GM21717 (cell line): ENCODE data around the gene SVOP.
"Not testable (repeated sequence)": the region's sequence is repeated elsewhere in the genome, so short reads cannot be mapped to it uniquely, and the experiment has no call there.

Experiments used
- ATAC-seq: cut with Tn5 transposase; IDR thresholded peaks from one replicate; pipeline ENCODE4 v1.9.1; 2021; ENCODE audit warnings: mild to moderate bottlenecking, moderate library complexity; ENCODE audit not compliant: unreplicated experiment

SVOP gene, protein sequence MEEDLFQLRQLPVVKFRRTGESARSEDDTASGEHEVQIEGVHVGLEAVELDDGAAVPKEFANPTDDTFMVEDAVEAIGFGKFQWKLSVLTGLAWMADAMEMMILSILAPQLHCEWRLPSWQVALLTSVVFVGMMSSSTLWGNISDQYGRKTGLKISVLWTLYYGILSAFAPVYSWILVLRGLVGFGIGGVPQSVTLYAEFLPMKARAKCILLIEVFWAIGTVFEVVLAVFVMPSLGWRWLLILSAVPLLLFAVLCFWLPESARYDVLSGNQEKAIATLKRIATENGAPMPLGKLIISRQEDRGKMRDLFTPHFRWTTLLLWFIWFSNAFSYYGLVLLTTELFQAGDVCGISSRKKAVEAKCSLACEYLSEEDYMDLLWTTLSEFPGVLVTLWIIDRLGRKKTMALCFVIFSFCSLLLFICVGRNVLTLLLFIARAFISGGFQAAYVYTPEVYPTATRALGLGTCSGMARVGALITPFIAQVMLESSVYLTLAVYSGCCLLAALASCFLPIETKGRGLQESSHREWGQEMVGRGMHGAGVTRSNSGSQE

DNA sequence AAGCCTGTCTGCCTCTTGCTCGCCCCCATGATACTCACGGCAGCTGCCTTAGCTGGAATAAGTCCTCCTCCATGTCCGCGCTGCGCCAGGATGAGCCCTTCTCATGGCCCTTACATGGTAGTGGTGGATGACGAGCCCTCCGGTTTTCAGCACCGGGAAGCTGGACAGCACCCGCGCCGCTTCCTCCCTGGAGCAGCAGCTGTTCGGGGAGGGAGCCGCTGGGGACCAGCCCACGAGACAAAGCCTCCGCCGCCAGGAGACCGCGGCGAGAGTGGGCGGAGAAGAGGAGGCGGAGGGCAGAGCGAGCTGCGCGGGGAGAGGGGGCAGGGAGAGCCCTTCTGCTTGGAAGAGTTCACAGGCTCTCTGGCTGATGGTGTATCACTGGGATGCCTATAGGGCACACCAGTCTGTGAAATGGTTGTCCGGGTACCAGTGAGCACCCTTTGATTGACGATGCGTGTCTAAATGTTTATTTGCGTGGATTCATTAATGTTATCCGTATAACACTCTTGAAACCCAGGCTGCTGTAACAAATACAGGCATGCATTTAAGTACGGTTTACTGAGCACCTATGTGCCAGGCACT lies at the start of gene SVOP:
SVOP (minus strand) TSS at position 273 of the 585 bp plus-strand sequence; CDS start at position 73, 200 bp downstream.
- ATAC-seq: no peak

DNA sequence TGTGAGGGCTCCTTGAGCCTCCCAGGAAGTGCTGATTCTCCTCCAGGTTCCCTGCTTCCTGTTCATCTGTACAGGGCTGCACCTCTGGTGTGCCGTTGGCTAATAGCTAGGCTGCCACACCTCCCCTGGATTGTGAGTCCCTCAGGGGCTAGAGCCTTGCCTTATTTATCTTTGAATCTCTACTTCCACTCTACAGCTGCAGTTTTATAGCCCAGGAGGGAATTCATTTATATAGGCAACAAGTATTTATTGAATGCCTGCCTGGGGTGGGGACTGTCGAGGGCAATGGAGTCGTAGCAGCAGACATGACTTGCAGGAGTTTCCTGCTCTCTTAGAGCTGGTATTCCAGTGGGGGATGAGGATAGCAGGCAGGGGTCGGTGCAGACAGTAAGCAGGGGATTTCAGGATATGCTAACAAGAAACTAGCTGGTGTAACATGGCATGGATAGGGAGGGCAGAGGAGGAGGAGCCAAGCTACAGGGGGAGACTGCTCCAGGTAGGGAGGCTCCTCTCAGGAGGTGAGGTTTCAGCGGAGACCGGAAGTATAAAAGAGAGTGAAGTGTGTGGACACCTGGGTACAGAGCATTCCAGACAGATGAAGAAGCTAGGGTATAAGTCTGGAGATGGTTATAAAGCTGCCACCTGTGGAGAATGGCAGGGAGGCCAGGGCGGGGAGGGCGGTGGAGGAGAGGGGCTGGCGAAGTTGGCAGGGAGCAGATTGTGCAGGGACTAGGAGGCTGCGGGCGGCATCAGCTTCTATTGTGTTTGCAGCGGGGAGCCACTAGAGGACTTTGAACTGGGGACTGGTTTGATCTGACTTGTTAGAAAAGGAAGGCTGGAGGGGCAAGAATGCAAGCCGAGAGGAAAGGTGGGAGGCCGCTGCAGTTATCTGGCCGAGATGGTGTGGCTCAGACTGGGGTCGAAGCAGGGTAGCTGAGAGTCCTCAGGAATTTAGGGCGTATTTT lies 48.7 kb upstream of the SVOP start:
- ATAC-seq: no peak

DNA sequence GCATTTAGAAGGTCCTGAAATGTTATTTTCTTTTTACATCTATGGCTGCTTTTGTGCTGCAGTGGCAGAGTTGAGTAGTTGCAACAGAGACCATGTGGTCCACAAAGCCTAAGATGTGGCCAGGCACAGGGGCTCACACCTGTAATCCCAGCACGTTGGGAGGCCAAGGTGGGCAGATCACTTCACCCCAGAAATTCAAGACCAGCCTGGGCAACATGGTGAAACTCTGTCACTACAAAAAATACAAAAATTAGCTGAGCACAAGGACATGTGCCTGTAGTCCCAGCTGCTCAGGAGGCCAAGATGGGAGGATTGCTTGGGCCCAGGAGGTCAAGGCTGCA lies 45.0 kb upstream of the SVOP start:
- ATAC-seq: no peak

DNA sequence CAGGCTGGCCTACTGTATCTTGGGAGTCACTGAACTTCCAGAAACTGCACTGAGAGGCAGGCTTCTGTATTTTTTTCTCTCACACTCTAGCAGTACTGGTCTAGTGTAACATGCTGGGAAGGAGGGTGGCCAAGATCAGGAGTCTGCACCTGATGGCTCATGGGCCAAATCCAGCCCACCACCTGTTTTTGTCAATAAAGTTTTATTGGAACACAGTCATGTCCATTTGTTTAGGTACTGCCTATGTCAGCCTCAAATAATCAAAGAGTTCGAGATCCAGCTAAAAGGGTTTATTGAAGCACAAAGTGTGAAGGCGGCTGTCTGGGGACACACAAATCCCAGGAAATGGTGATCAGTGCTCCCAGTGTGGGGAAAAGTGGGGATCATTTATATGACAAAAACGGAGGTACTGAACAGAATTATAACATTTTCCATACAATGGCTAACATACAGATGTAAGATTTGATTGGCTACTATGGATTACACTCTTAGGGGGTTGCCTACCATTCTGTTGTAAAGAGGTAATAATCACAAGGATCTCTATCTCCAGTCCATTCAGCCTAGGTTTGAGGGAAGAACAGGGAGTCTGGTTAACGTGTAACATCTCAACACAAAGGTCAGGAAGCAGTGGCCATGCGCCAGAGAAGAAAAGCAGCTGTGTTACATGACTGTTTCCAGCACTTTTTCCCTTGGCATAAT lies 44.4 kb upstream of the SVOP start:
- ATAC-seq: no peak

DNA sequence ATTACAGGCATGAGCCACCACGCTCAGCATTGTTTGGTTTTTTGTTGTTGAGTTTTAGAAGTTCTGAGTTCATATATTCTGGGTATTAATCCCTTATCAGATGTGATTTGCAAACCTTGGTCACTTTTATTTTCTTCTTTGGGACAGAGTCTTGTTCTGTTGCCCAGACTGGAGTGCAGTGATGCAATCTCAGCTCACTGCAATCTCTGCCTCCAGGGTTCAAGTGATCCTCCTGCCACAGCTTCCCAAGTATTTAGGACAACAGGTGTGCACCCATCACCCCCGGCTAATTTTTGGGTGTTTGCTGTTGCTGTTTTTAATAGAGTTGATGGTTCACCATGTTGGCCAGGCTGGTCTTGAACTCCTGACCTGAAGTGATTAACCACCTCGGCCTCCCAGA lies 43.3 kb upstream of the SVOP start:
- no peak for ATAC-seq

DNA sequence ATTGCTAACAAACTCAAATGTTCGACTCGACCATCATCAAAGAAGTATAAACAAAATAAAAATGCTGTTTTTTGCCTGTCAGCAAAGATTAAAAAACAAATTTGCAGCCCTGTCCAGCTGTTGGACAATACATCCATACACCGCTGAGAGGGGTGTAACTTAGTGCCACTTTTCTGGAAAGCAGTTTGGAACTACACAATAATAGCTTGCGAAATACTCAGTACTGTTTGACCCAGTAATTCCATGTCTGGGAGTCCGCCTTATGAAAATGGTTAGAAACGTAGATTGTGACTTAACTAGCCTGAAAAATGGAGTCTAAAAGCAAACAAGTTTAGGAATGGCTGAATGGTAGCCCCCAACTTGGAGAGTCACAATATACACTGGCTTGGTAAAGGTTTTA lies 37.9 kb upstream of the SVOP start:
- ATAC-seq: no peak

DNA sequence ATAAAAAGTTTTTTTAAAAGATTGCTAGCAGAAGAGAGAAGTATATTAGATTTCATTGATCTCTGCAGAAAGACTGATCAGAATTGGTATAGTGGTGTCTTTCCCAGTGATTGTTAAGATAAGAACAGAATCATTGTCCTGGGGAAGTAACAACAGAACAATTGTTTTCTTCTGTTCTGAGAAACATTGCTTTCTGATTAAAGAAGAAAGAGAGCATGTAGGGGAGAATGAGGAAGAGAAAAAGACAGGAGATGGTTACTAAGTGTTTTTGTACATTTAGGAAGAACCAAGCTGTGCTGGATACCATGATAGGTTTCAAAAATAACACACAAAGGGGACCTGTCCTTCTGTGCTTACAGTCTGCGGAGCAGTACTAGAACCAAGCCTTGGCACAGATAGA lies 36.5 kb upstream of the SVOP start:
- ATAC-seq: no peak

DNA sequence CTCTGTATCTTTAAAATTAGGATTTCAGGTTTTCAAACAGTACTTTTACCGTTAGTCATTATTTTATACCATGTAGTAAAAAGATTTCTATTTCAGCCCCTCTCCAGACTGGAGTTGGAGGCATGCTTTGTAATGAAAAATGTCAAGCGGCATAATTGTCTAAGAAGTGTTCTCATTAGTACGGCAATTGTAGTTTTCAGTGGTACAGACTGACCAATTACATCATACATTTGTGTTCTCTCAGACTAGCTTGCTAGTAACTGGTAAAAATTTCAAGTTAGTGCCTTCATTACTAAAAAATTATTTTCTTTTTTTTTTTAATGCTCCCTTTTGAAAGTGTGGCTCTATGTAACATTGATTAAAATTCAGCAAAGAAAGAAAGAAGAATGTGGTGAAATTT lies 36.0 kb upstream of the SVOP start:
- ATAC-seq: no peak

DNA sequence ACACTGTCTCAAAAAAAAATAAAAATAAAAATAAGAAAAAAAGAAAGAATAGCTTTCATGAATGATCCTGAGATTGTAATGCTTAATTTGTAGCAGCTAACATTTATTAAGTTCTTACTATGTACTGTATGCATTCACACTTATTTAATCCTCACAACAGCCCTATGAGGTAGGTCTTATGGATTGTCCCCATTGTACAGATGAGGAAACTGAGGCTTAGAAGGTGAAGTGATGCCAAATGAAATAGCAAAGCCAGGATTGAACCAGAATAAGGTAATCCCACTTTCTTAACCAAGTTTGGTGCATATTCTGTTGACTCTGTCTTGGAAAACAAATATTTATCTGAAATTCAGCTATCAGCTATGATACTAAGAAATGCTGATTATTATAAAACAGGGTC lies 33.7 kb upstream of the SVOP start:
- ATAC-seq: no peak

DNA sequence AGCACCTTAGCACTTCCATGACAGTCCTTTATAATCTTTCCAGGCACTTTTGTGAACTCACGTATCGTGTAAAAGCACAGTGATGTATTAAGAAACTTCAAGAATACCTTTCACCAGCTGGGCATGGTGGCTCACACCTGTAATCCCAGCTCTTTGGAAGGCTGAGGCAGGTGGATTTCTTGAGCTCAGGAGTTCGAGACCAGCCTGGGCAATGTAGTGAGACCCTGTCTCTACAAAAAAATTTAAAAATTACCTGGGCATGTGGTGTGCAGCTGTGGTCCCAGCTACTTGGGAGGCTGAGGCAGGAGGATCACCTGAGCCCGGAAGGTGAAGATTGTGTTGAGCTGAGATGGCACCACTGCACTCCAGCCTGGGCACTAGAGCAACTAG lies 33.3 kb upstream of the SVOP start:
- peak; percentile 2 for ATAC-seq

DNA sequence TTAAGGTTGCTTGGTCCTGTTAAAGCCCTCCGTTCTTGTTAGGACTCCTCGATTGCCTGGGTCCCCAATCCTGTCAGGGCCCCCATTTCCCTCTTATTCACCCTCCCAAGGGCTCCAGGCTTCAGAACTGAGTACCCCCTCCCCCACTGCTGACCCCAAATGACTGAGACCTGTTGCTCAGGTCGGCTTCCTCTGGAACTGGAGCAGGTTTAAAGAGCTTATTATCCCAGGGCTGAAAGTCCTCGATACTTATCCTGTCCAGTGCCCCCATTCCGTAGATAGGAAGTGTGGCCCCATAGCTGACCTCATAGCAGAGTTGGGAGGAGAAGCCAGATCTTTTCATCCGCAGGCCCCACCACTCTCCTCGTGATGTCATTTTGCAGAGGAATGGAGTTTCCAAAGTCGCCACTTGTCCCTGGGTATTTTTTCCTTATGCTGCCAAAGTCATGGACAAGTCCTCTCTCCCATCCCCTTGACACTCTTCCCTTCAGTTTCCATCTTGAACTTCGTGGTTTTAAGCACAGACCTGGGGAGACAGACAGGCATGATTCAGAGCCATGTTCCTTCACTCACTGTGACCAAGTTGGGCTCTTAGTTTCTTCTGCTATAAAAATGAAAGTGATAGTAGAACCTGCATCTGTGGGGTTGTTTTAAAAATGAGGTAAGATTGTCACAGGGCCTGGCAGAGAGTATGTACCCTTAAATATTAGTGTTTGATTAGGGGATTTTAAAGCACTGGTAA lies 32.7 kb upstream of the SVOP start:
- peak; percentile 52 for ATAC-seq

DNA sequence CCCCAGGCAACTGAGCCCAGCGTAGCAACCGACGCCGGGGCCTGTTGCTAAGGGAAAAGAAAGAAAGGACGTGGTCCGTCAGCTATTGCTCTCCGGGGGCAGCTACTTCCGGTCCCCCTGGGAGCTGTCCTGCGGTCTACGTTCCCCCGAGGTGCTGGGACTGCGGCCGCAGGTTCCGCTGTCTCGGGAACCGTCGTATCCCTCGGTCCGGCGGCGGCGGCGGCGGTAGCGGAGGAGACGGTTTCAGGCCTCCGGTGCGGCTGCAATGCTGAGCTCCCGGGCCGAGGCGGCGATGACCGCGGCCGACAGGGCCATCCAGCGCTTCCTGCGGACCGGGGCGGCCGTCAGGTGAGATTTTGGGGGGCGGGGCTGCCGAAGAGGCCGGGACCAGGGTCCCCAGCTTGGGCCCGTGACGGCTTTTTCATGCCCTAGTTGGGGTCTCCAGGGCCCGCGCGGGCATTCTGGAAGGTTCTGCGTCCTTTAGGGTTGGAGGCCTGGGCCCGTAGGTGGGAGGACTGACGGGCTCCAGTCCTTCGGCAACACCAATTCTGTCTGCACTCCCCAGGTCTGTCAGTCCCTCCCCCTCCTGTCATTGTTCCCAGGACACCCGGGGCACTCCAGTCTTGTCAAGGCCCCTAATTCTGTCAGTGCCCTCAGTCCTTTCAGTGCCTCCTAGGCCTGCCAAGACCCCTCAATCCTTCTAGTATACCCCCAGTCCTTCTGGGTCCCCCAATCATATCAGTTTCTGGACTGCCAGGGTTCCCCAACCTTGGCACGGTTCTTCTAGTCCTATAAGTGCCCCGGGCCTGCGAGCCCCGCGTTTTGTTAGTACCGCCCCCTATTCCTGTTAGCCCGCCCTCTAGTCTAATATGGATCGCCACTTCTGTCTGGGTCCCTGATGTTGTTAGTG lies 31.8 kb upstream of the SVOP start, which contains the start of gene USP30:
USP30 (plus strand) TSS at position 163 of the 910 bp plus-strand sequence; CDS start at position 266, 103 bp downstream.
- ATAC-seq: peak; percentile 52

DNA sequence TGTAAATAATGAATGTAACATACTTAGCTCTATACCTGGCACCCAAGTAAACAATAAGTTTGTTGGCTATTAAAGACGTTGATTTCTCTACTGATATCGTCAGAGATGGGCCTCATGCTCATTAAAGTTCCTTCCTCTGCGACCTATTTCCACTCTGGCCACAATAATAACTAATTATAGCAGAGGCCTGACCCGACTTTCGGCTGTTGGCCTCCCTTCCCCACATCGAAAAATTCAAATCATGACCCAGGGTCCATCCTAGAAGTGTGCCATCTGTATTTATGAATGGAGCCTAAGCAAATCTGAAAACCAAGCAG lies 31.2 kb upstream of the SVOP start:
- no peak for ATAC-seq

DNA sequence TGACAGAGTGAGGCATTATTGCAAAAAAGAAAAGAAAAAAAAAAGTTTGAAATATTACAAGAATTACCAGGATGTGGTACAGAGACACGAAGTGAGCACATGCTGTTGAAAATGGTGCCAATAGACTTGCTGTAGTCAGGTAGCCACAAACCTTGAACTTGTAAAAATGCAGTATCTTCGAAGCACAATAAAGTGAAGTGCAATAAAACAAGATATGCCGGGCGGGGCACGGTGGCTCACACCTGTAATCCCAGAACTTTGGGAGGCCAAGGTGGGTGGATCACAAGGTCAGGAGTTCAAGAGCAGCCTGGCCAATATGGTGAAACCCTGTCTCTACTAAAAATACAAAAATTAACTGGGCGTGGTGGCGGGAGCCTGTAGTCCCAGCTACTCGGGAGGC lies 28.9 kb upstream of the SVOP start:
- ATAC-seq: not testable (repeated sequence)

DNA sequence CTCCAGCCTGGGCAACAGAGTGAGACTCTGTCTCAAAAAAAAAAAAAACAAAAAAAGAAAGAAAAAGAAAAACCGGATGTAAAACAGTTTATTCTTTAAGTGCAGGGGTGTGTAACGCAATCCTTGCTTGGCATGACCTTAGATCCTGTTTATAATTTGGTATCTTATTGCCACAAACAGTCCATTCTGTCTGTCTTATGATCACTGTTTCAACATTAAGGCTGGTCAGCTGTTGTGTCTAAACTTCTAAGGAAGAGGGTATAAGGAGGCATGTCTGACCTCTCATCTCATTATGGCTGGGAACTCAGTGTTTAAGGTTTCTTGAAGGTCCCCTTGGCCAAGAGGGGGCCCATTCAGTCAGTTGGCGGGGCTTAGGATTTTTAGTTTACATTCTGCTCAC lies 27.8 kb upstream of the SVOP start:
- ATAC-seq: not testable (repeated sequence)

DNA sequence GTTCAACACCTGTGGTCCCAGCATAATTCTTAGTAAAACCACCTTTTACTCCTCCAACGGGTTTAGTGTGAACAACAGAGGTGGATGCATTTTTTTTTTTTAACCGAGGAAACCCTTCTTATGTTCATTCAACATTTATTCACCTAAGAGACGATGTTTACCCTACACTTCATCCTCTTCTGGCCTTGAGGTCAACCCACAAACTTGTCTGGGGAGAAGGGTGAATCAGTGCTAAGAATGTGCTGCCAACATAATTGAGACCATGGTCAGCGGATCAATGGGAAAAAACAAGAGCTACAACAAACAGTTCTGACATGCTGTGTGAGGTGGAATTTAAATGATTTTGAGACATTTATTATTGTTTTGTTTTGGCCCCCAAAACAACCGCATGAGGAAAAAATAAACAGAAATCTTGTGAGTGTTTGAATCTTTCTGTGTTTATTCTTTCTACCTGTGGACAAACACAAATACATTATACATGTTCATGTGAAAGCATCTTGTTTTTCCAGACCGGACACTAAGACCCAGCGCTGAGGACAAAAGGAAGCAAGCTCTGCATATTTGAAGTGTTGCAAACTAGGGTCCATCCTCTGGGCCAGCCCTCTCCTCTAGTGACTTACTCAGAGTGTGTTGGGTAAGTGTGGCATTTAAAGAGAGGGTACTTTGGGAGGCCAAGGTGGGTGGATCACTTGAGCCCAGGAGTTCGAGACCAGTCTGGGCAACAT lies 26.4 kb upstream of the SVOP start:
- no peak for ATAC-seq

DNA sequence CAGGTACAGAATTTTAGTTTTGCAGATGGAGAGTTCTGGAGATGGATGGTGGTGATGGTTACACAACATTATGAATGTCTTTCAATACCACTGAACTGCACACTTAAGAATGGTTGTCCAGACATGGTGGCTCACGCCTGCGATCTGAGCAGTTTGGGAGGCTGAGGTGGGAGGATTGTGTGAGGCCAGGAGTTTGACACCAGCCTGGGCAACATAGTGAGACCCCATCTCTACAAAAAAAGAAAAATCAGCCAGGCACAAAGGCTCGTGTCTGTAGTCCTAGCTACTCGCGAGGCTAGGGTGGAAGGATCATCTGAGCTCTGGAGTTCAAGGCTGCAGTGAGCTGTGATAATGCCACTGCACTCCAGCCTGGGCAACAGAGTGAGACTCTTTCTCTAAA lies 23.4 kb upstream of the SVOP start:
- no peak for ATAC-seq

DNA sequence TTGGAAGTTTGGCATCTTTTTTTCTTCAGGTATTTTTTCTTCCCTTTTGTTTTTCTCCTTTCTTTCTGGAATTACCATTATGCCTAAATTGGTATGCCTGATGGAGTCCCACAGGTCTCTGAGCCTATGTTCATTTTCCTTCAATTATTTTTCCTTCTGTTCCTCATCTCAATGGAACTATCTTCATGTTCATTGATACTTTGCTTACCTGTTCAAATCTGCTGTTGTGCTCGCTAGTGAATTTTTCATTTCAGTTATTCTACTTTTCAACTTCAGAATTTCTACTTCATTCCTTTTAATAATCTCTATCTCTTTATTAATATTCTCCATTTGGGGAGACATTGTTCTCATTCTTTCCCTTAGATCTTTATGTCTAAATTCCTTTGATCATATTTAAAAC lies 16.1 kb upstream of the SVOP start:
- no peak for ATAC-seq
